Osteoblast (primary cell): ENCODE results near the gene COL4A1. TPM values are rescaled to one million over a fixed set of nuclear protein-coding genes. Genes with fewer than 3 reads are reported as not detected.

ENCODE experiments used
- DNase-seq: peaks from one replicate; pipeline ENCODE4 v3.0.0; 2011; ENCODE audit warnings: low spot score, mixed read lengths; ENCODE audit not compliant: insufficient read length; ENCODE audit errors: missing footprints
- H2AFZ ChIP-seq: 2 replicates; pipeline ENCODE4 v1.6.0; 2011; ENCODE audit warnings: mild to moderate bottlenecking, low read length
- H3K27ac ChIP-seq: 2 replicates; pipeline ENCODE4 v1.5.1; 2011; ENCODE audit warnings: mild to moderate bottlenecking, low read depth, low read length, moderate library complexity
- H3K27me3 ChIP-seq: 2 replicates; pipeline ENCODE4 v1.6.0; 2012; ENCODE audit warnings: mild to moderate bottlenecking, control low read depth, inconsistent platforms, low read length, moderate library complexity; ENCODE audit not compliant: insufficient read depth
- H3K36me3 ChIP-seq: 2 replicates; pipeline ENCODE4 v1.5.1; 2011; ENCODE audit warnings: mild to moderate bottlenecking, low read length, control low read depth, moderate library complexity; ENCODE audit not compliant: insufficient read depth
- H3K4me1 ChIP-seq: 2 replicates; pipeline ENCODE4 v1.5.1; 2011; ENCODE audit warnings: mild to moderate bottlenecking, low read length, control low read depth, moderate library complexity; ENCODE audit not compliant: insufficient read depth
- H3K4me2 ChIP-seq: 2 replicates; pipeline ENCODE4 v1.6.0; 2011; ENCODE audit warnings: mild to moderate bottlenecking, low read length; ENCODE audit not compliant: insufficient read depth
- H3K4me3 ChIP-seq: fragments of 200-600 bp; sonication (generic); 3 replicates; pipeline ENCODE4 v1.5.1; 2012; ENCODE audit warnings: mild to moderate bottlenecking, low read length, inconsistent platforms; ENCODE audit not compliant: insufficient read depth
- H3K79me2 ChIP-seq: 2 replicates; pipeline ENCODE4 v1.6.0; 2012; ENCODE audit warnings: mild to moderate bottlenecking, low read length, control low read depth, inconsistent platforms; ENCODE audit not compliant: insufficient read depth
- H3K9me3 ChIP-seq: 2 replicates; pipeline ENCODE4 v1.5.1; 2011; ENCODE audit warnings: low read depth, low read length, control low read depth
- H4K20me1 ChIP-seq: 2 replicates; pipeline ENCODE4 v1.6.0; 2012; ENCODE audit warnings: mild to moderate bottlenecking, low read length, control low read depth; ENCODE audit not compliant: insufficient read depth
- CTCF ChIP-seq: IDR thresholded peaks from 2 replicates; pipeline ENCODE4 v1.5.1; 2011; ENCODE audit warnings: mild to moderate bottlenecking, low read depth, low read length, moderate library complexity; ENCODE audit errors: extremely low read depth
- total RNA-seq: library from RNA; depleted of rRNA; stranded (reverse); fragments of >200 nt; gene quantifications from 2 replicates; pipeline ENCODE4 v1.2.3, GENCODE V29; 2012

Gene COL4A1
- total RNA-seq, 1 donor, result 412 TPM

GRCh38 chr13:110282316-110282841 lies 24.6 kb downstream of the COL4A1 start:
- Histone ChIP-seq H3K27ac (no peak overlapping the region), H3K27me3 (no peaks in the 10 kb centered on the region), H3K79me2 (peaks cover 69% of the 10 kb centered on the region), H3K4me3 (no peak overlapping the region), H3K9me3 (no peaks in the 10 kb centered on the region), H3K36me3 (peaks cover 30% of the 10 kb centered on the region), H2AFZ (no peak overlapping the region), H3K4me1 (peaks cover 28% of the 10 kb centered on the region), H4K20me1 (peaks cover 65% of the 10 kb centered on the region), H3K4me2 (no peak overlapping the region)
- DNase-seq, result no peak
- TF ChIP-seq CTCF, result no peak

GRCh38 chr13:110281736-110282135 lies 25.2 kb downstream of the COL4A1 start:
- H3K79me2 ChIP-seq, result peaks cover 76% of the 10 kb centered on the region

GRCh38 chr13:110280985-110281688 lies 25.8 kb downstream of the COL4A1 start:
- peaks cover 28% of the 10 kb centered on the region for H3K4me1 ChIP-seq
- no peak for DNase-seq
- H3K36me3 ChIP-seq, result peaks cover 31% of the 10 kb centered on the region
- H3K27ac ChIP-seq, result peak overlapping the region; percentile 9
- no peak for TF ChIP-seq CTCF
- no peak overlapping the region for H3K4me3 ChIP-seq
- peaks cover 62% of the 10 kb centered on the region for H4K20me1 ChIP-seq
- H2AFZ ChIP-seq, result no peak overlapping the region
- no peaks in the 10 kb centered on the region for H3K9me3 ChIP-seq
- H3K27me3 ChIP-seq, result no peaks in the 10 kb centered on the region
- no peak overlapping the region for H3K4me2 ChIP-seq
- peaks cover 80% of the 10 kb centered on the region for H3K79me2 ChIP-seq

More at GRCh38 chr13:110281736-110282135, 25.2 kb downstream of the COL4A1 start:
- H2AFZ ChIP-seq, result no peak overlapping the region
- H3K4me3 ChIP-seq, result no peak overlapping the region
- no peak for DNase-seq
- no peaks in the 10 kb centered on the region for H3K27me3 ChIP-seq
- no peak for TF ChIP-seq CTCF
- H3K36me3 ChIP-seq, result peaks cover 30% of the 10 kb centered on the region
- no peak overlapping the region for H3K27ac ChIP-seq
- H3K4me2 ChIP-seq, result no peak overlapping the region
- H3K9me3 ChIP-seq, result no peaks in the 10 kb centered on the region
- peaks cover 28% of the 10 kb centered on the region for H3K4me1 ChIP-seq
- H4K20me1 ChIP-seq, result peaks cover 65% of the 10 kb centered on the region

- no peak for TF ChIP-seq CTCF
- Histone ChIP-seq H2AFZ (no peak overlapping the region), H4K20me1 (peaks cover 62% of the 10 kb centered on the region), H3K4me3 (no peak overlapping the region), H3K9me3 (no peaks in the 10 kb centered on the region), H3K27me3 (no peaks in the 10 kb centered on the region), H3K27ac (peak overlapping the region; percentile 9), H3K36me3 (peaks cover 29% of the 10 kb centered on the region), H3K4me2 (no peak overlapping the region), H3K4me1 (peaks cover 21% of the 10 kb centered on the region), H3K79me2 (peaks cover 84% of the 10 kb centered on the region)
- DNase-seq, result no peak
These were observed 26.6 kb downstream of the COL4A1 start for GRCh38 chr13:110280231-110280813.
